Duodenal mucosa (tissue), 2 donors: Measurements from ENCODE around the gene NCDN.

Experiments used
- H3K27ac ChIP-seq: one replicate; pipeline ENCODE4 v1.7.0; 2013; ENCODE audit warnings: low read depth, low read length
- H3K27me3 ChIP-seq, 2 donors: one replicate each; pipeline ENCODE4 v1.7.0; 2013; ENCODE audit warnings: low read length in 2 of 2, control low read depth in 1 of 2; ENCODE audit not compliant: insufficient read depth in 2 of 2, control insufficient read depth in 1 of 2
- H3K36me3 ChIP-seq, 2 donors: one replicate each; pipeline ENCODE4 v1.7.0; 2013; ENCODE audit warnings: low read length in 2 of 2, control low read depth in 1 of 2; ENCODE audit not compliant: insufficient read depth in 2 of 2, control insufficient read depth in 1 of 2
- H3K4me1 ChIP-seq, 2 donors: one replicate each; pipeline ENCODE4 v1.7.0; 2013; ENCODE audit warnings: low read length in 2 of 2, control low read depth in 1 of 2; ENCODE audit not compliant: insufficient read depth in 2 of 2, control insufficient read depth in 1 of 2
- H3K4me3 ChIP-seq, 2 donors: one replicate each; pipeline ENCODE4 v1.7.0; 2013; ENCODE audit warnings: low read length in 2 of 2, low read depth in 1 of 2
- H3K9ac ChIP-seq, 2 donors: one replicate each; pipeline ENCODE4 v1.7.0; 2013; ENCODE audit warnings: low read length in 2 of 2, low read depth in 1 of 2
- H3K9me3 ChIP-seq, 2 donors: one replicate each; pipeline ENCODE4 v1.7.0; 2013; ENCODE audit warnings: low read length in 2 of 2, control low read depth in 1 of 2; ENCODE audit not compliant: control insufficient read depth in 1 of 2

NCDN gene

DNA sequence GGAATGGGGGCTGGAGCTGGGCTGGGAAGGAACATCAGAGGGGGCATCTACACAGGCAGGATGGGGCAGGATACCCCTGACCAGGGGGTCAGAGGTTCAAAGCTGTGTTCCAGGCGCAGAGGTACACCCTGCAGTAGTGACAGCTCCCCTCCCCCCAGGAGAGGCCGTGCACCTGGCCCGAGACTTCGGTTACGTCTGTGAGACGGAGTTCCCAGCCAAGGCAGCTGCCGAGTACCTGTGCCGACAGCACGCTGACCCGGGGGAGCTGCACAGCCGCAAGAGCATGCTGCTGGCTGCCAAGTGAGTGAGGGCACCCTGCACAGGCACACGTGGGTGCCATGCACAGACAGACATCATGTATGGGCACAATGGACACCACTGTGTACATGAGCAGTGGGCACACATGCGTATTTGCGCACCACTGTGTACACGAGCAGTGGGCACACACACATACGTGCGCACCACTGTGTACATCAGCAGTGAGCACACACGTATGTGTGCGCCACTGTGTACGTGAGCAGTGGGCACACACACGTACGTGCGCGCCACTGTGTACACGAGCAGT is 33.0 kb downstream of the NCDN start:
- no peak overlapping the region for H3K27ac ChIP-seq
- peaks cover 0 to 6% of the 10 kb centered on the region in 2 donors for H3K36me3 ChIP-seq
- no peak overlapping the region for H3K9ac ChIP-seq
- no peak overlapping the region for H3K4me3 ChIP-seq
- no peaks in the 10 kb centered on the region for H3K27me3 ChIP-seq
- H3K4me1 ChIP-seq, result peaks cover 0 to 7% of the 10 kb centered on the region in 2 donors
- H3K9me3 ChIP-seq, result no peaks in the 10 kb centered on the region

DNA sequence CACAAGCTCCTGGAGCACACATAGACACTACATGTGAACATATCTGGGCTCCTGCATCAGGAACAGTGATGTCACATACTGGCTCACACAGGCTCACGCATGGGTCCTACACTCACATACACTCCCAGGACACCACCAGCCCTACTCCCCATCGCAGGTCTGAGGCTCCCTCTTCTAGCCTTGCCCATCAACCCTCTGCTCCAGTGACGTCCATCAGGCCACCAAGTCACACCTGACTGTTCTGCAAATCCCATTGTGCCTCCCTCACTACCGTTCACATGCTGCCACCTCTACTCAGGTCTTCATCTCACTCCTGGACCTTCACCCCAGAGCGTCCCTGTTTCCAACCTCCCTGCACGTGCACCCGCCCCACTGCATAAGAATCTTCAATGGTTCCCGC is 33.6 kb downstream of the NCDN start:
- H3K36me3 ChIP-seq, result peaks cover 0 to 6% of the 10 kb centered on the region in 2 donors
- H3K27ac ChIP-seq, result no peak overlapping the region
- peaks cover 0 to 7% of the 10 kb centered on the region in 2 donors for H3K4me1 ChIP-seq
- no peaks in the 10 kb centered on the region for H3K27me3 ChIP-seq
- H3K9me3 ChIP-seq, result no peaks in the 10 kb centered on the region
- H3K4me3 ChIP-seq, result no peak overlapping the region
- no peak overlapping the region for H3K9ac ChIP-seq

DNA sequence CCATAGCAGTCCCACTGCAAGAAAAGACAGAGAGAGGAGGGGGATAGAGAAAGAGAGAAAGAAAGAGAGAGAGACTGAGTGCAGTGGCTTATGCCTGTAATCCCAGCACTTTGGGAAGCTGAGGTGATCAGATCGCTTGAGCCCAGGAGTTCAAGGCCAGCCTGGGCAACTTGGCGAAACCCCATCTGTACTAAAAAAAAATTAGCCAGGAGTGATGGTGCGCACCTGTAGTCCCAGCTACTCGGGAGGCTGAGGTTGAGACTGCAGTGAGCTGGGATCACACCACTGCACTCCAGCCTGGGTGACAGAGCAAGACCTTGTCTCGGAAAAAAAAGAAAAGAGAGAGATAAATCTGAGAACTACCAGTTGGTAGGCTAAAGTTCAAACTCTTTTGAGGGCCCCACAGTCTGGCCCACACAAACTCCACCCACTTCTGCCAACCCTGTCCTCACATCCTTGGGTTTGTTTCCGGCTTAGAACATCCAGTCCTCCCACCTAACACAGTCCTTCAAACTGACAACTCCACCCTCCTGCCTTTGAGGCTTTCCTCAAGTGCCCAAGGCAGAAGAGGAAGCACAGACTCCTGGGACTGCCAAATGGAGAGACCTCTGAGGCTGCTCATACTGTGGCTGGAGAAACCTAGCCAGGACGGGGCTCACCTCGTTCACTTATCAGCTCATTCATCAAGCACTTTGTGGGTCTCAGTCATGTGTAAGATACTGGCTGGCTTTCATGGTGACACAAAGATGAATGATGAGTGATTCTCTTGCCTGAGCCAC is 35.6 kb downstream of the NCDN start:
- Histone ChIP-seq H3K4me3 (no peak overlapping the region), H3K36me3 (peaks cover 0 to 6% of the 10 kb centered on the region in 2 donors), H3K27ac (no peak overlapping the region), H3K9ac (no peak overlapping the region), H3K9me3 (no peaks in the 10 kb centered on the region), H3K4me1 (peaks cover 0 to 7% of the 10 kb centered on the region in 2 donors), H3K27me3 (no peaks in the 10 kb centered on the region)

DNA sequence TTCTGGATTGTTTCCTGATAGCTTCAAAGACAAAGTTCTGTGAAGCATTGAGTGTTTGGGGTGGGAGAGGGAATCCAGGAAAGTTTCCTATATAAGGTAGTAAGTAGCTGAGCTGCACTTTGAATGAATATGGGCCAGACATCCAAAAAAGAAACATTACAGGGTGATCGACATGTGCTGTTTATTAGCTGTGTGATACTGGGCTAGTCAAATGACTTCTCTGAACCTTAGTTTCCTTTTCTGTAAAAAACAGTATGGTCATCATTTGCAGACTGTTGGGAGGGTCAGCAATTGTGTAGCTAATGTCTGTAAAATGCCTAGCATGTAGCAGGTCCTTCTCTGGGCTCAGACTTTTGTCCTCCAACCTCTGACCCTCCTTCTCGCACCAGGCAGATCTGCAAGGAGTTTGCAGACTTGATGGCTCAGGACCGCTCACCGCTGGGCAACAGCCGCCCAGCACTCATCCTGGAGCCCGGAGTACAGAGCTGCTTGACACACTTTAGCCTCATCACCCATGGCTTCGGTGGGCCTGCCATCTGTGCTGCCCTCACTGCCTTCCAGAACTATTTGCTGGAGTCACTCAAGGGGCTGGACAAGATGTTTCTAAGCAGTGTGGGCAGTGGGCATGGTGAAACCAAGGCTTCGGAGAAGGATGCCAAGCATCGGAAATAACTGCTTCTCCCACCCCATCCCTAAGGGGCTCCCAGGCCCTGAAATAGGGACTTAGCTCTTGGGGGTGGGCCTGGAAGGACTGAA is 36.6 kb downstream of the NCDN start:
- Histone ChIP-seq H3K9me3 (no peaks in the 10 kb centered on the region), H3K4me3 (no peak overlapping the region), H3K27me3 (no peaks in the 10 kb centered on the region), H3K9ac (no peak overlapping the region), H3K27ac (no peak overlapping the region), H3K36me3 (peaks cover 0 to 6% of the 10 kb centered on the region in 2 donors), H3K4me1 (peaks cover 0 to 7% of the 10 kb centered on the region in 2 donors)

DNA sequence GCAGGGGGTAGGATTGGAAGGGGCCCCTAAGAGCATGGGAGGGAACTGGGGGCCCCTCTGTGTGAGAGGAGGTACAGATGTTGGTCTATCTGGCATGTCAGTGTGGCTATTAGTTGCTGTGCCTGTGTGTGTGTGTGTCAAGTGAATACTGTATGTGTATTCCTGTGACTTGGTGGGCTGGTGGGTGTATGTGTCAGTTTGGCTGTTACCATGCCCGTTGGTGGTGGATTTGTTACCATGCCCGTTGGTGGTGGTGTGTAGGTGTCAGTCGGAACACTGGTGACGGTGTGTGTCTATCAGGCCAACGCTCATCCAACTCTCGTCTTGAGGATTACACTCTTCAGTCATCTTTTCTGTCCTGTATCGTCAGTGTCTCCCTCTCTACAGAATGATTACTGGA is 38.1 kb downstream of the NCDN start:
- Histone ChIP-seq H3K36me3 (peaks cover 0 to 7% of the 10 kb centered on the region in 2 donors), H3K9ac (no peak overlapping the region), H3K27ac (no peak overlapping the region), H3K27me3 (no peaks in the 10 kb centered on the region), H3K4me3 (no peak overlapping the region), H3K4me1 (peaks cover 0 to 7% of the 10 kb centered on the region in 2 donors), H3K9me3 (no peaks in the 10 kb centered on the region)

DNA sequence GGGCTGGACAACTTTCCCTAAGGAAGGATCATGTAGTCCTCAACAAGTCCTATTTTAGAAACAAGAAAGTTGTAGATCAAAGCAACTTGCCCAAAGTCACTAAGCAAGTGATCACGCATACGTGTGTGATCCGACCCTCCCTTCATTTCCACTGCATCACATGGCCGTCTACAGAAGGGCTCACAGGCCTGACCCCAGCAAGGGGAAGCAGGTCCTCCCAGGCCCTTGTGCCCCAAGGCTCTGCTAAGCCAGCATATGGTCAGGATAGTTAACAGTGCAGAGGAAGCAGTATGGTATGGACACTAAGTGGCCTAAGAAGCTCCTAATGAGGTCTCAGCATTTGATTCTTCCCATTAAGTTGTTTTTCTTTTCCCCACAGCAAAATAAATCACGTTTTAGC is 40.3 kb downstream of the NCDN start:
- no peak overlapping the region for H3K4me3 ChIP-seq
- peaks cover 6 to 20% of the 10 kb centered on the region in 2 donors for H3K36me3 ChIP-seq
- no peak overlapping the region for H3K27ac ChIP-seq
- H3K27me3 ChIP-seq, result no peaks in the 10 kb centered on the region
- no peaks in the 10 kb centered on the region for H3K9me3 ChIP-seq
- no peak overlapping the region for H3K9ac ChIP-seq
- H3K4me1 ChIP-seq, result peaks cover 0 to 4% of the 10 kb centered on the region in 2 donors

DNA sequence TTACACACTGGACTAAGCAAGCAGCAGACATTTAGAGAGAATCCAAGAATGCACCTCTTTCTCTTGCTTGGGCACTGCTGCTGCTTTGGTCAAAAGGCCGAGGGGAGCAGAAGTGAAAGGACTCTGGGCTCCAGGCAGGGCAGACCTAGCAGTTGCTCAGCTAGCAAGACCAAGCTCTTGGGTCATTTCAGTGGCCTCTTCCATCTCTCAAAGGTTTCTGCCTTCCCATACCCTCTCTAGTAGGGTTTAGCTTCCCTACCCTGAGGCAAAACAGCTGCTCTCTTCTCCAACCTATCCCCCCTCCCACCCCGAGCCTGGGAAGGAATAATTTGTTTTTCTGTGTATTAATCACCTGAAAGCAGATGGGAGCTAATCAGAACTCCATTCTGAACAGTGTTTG is 41.3 kb downstream of the NCDN start:
- Histone ChIP-seq H3K36me3 (peaks cover 14 to 31% of the 10 kb centered on the region in 2 donors), H3K27ac (no peak overlapping the region), H3K4me1 (no peaks in the 10 kb centered on the region), H3K9ac (no peak overlapping the region), H3K27me3 (no peaks in the 10 kb centered on the region), H3K9me3 (no peaks in the 10 kb centered on the region), H3K4me3 (no peak overlapping the region)

DNA sequence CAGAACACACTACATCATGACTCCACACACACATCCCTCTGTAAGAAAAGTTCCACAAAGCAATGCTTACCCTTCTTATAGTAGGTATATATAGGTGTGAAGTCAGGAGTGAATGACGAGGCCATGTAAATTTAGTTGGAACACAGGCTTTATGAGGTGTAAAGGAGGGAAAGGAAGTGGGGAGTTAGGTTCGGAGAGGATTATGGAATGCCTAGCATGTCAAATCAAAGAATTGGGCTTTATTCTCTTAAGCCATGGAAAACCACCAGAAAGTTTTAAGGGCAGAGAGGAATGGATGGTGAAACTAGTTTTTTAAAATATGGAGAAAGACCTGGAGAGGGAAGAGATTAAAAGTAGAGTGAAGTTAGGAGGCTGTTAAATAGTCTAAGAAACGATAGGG is 41.8 kb downstream of the NCDN start:
- no peak overlapping the region for H3K27ac ChIP-seq
- no peaks in the 10 kb centered on the region for H3K27me3 ChIP-seq
- no peaks in the 10 kb centered on the region for H3K4me1 ChIP-seq
- H3K9ac ChIP-seq, result no peak overlapping the region
- H3K36me3 ChIP-seq, result peaks cover 14 to 35% of the 10 kb centered on the region in 2 donors
- no peaks in the 10 kb centered on the region for H3K9me3 ChIP-seq
- no peak overlapping the region for H3K4me3 ChIP-seq

DNA sequence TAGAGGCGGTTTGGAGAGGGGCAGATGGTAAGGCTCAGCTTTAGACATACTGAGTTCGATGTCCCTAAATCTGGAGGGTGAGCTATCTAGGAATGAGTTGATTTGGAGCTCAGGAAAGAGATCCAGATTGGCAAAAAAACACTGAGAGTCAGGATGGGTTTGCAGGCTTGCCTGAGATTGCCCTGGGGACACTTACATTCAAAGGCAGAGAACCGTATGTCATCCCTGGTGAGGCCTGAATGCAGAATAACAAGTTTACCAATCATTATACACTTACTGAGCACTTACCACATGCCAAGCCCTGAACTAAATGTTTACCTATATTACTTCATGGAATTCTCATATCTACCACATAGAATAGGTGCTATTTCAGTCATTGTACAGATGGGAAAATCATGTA is 43.0 kb downstream of the NCDN start:
- Histone ChIP-seq H3K36me3 (peaks cover 19 to 46% of the 10 kb centered on the region in 2 donors), H3K9me3 (no peaks in the 10 kb centered on the region), H3K4me3 (no peak overlapping the region), H3K27me3 (no peaks in the 10 kb centered on the region), H3K4me1 (no peaks in the 10 kb centered on the region), H3K9ac (no peak overlapping the region), H3K27ac (no peak overlapping the region)

DNA sequence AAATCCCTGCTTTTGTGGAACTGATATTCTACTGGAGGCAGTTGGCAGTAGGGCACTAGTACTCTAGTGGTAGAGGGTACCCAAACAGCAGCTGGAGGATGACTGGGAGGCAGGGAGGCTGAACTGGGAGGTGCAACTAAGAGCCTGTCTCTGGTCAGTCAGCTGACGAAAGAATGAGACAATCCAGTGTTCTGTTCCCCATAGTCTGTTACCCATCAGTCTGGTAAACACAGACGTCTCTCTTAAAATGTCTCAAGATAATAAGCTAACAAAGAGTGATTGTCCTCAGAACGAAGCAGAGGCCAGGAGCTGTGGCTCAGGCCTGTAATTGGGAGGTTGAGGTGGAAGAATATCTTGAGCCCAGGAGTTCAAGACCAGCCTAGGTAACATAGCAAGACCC is 45.9 kb downstream of the NCDN start:
- Histone ChIP-seq H3K4me1 (no peaks in the 10 kb centered on the region), H3K27ac (no peak overlapping the region), H3K36me3 (peaks cover 19 to 65% of the 10 kb centered on the region in 2 donors), H3K9ac (no peak overlapping the region), H3K27me3 (no peaks in the 10 kb centered on the region), H3K4me3 (no peak overlapping the region), H3K9me3 (no peaks in the 10 kb centered on the region)
